Colonic mucosa (tissue), 4 donors: ENCODE results near the gene DHCR7. TPM values are rescaled to one million over a fixed set of nuclear protein-coding genes. Genes with fewer than 3 reads are reported as not detected.

Experiments used
- DNase-seq: peaks from one replicate; pipeline ENCODE4 v3.0.0-alpha.2; 2020
- H3K27ac ChIP-seq: fragments of 200-600 bp; one replicate; pipeline ENCODE4 v1.8.0; 2021
- H3K27me3 ChIP-seq: fragments of 200-600 bp; one replicate; pipeline ENCODE4 v1.8.0; 2021
- H3K36me3 ChIP-seq: fragments of 200-600 bp; one replicate; pipeline ENCODE4 v1.8.0; 2021
- H3K4me1 ChIP-seq: fragments of 200-600 bp; one replicate; pipeline ENCODE4 v1.8.0; 2021; ENCODE audit warnings: mild to moderate bottlenecking
- H3K4me3 ChIP-seq: fragments of 200-600 bp; one replicate; pipeline ENCODE4 v1.8.0; 2021
- H3K9ac ChIP-seq, 2 donors: one replicate each; pipeline ENCODE4 v1.7.0; 2013; ENCODE audit warnings: control low read depth in 2 of 2, low read depth in 2 of 2, low read length in 2 of 2
- H3K9me3 ChIP-seq: fragments of 200-600 bp; one replicate; pipeline ENCODE4 v1.8.0; 2021
- intact Hi-C: fragments of 100-400 bp; cut with DNase I; formaldehyde crosslinking; loops from one replicate; pipeline ENCODE4 v1.14.1; 2022
- total RNA-seq, 2 donors: library from RNA; stranded (reverse); fragmentation: NEBNext Ultra II Directional in 1 of 2; extraction: Animal tissue kit (Norgen Biotek cat#: 25700) in 1 of 2; gene quantifications; one replicate each; pipeline ENCODE4 v1.2.1, GENCODE V29; 2021
- TF ChIP-seq, protein P1 (sequence below): fragments of 200-600 bp; IDR thresholded peaks from one replicate; pipeline ENCODE4 v1.8.0; 2022; ENCODE audit warnings: antibody characterized with exemption, mild to moderate bottlenecking
- donor health status: healthy.
- donor health status: DM: no; HTN: no; CAD: no.
- donor health status: DM: no; HTN: no; CAD: no.

DHCR7 gene
- total RNA-seq, 2 donors from 2014 or later, result 75.3 to 163 TPM

DNA sequence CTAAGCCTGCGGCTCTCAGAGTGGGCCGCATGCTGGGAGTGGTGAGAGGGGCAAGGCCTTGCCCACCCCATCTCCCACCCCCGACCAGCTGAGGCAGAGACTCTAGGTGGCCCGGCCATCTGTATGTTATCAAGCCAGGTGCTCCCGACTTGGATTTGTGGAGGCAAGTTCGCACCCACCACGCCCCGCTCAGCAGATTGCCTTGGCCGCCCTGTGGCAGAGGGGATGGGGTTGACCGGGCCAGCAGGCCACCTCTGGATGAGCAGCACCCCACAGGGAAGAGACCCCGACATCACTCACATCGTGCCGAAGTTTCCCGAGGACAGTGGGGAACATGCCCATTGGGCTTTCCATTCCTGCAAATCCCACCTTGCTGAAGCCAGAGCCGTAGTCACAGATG, 40.8 kb downstream of the DHCR7 start:
- no peak overlapping the region for H3K4me3 ChIP-seq
- no peaks in the 10 kb centered on the region for H3K36me3 ChIP-seq
- no peak overlapping the region for H3K9ac ChIP-seq
- H3K4me1 ChIP-seq, result no peaks in the 10 kb centered on the region
- no peaks in the 10 kb centered on the region for H3K27me3 ChIP-seq
- TF ChIP-seq, protein P1, sequence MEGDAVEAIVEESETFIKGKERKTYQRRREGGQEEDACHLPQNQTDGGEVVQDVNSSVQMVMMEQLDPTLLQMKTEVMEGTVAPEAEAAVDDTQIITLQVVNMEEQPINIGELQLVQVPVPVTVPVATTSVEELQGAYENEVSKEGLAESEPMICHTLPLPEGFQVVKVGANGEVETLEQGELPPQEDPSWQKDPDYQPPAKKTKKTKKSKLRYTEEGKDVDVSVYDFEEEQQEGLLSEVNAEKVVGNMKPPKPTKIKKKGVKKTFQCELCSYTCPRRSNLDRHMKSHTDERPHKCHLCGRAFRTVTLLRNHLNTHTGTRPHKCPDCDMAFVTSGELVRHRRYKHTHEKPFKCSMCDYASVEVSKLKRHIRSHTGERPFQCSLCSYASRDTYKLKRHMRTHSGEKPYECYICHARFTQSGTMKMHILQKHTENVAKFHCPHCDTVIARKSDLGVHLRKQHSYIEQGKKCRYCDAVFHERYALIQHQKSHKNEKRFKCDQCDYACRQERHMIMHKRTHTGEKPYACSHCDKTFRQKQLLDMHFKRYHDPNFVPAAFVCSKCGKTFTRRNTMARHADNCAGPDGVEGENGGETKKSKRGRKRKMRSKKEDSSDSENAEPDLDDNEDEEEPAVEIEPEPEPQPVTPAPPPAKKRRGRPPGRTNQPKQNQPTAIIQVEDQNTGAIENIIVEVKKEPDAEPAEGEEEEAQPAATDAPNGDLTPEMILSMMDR, result no peak
- intact Hi-C loops, result no loop called here
- H3K27ac ChIP-seq, result no peak overlapping the region
- DNase-seq, result no peak
- H3K9me3 ChIP-seq, result no peaks in the 10 kb centered on the region

DNA sequence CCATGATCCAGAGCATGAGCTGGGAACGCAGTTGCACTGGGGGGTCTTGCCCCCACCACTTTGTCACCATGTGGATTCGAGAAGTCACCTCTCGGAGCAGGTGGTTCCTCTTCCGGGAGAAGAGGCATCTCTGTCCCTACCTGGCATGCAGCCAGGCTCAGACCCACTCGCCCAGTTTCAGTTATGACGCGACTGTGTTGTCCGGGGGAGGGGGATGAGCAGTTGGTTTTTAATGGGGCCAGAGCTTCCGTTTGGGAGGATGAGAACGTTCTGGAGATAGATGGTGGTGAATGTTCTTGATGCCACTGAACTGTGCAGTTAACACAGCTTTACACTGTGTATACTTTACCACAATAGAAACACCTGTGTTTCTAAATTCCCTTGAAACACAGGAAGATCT, 41.5 kb downstream of the DHCR7 start:
- no peaks in the 10 kb centered on the region for H3K36me3 ChIP-seq
- H3K4me1 ChIP-seq, result no peaks in the 10 kb centered on the region
- no peaks in the 10 kb centered on the region for H3K9me3 ChIP-seq
- no peak overlapping the region for H3K4me3 ChIP-seq
- no peak for DNase-seq
- intact Hi-C loops, result no loop called here
- TF ChIP-seq, protein P1, result no peak
- H3K27me3 ChIP-seq, result no peaks in the 10 kb centered on the region
- no peak overlapping the region for H3K9ac ChIP-seq
- H3K27ac ChIP-seq, result no peak overlapping the region

DNA sequence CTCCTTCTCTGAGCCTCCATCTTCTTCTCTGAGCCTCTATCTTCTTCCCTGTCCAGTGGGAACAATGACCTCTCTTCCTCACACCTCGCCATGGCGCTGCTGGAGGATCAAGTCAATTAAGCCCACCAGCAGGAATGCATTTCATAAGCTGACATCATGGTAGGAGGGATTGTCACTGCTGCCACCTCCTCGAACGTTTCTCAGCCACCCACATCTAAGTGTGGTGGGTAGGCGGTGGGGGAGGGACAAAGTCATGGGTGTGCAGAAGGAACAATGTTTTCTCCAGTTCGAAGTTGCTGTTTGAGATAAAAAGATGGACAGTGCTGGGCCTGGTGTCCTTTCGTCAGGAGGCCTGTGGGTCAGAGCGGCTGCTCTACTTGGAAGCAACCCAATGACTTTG, 44.0 kb downstream of the DHCR7 start:
- intact Hi-C loops, result no loop called here
- Histone ChIP-seq H3K9ac (no peak overlapping the region), H3K27me3 (no peaks in the 10 kb centered on the region), H3K4me3 (no peak overlapping the region), H3K4me1 (no peaks in the 10 kb centered on the region), H3K36me3 (no peaks in the 10 kb centered on the region), H3K9me3 (no peaks in the 10 kb centered on the region), H3K27ac (no peak overlapping the region)
- TF ChIP-seq, protein P1, result no peak
- DNase-seq, result no peak

DNA sequence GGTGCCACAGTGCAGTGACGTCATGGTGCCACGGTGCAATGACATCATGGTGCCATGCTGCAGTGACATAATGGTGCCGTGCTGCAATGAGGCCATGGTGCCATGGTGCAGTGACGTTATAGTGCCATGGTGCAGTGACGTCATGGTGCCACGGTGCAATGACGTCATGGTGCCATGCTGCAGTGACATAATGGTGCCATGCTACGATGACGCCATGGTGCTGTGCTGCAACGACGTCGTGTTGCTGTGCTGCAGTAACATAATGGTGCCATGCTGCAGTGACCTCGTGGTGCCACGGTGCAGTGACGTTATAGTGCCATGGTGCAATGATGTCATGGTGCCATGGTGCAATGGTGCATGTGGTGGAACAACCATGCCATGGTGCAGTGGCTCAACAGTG, 45.3 kb downstream of the DHCR7 start:
- no peak for DNase-seq
- no peaks in the 10 kb centered on the region for H3K4me1 ChIP-seq
- H3K9me3 ChIP-seq, result no peaks in the 10 kb centered on the region
- TF ChIP-seq, protein P1, result no peak
- H3K9ac ChIP-seq, result no peak overlapping the region
- no peak overlapping the region for H3K4me3 ChIP-seq
- H3K27ac ChIP-seq, result no peak overlapping the region
- H3K27me3 ChIP-seq, result no peaks in the 10 kb centered on the region
- no peaks in the 10 kb centered on the region for H3K36me3 ChIP-seq
- intact Hi-C loops, result no loop called here

DNA sequence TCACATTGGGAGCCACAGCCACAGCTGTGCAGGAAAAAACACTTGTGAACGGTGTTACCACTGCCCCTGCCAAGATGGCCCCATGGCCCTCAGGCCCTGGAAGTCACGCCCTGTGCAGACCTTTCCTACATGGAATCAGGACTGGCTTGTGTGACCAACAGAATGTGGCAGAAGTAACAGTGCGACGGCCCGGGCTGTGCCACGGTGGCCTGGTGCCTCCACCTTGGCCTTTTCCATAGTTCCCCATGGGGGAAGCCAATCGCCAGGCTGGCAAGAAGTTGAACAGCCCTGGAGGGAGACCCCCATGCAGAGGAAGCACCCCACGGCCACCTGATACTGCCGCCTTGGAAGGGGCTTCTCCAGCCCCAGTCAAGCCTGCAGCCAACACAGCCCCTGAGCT, 48.0 kb downstream of the DHCR7 start:
- TF ChIP-seq, protein P1, result no peak
- no peaks in the 10 kb centered on the region for H3K9me3 ChIP-seq
- H3K36me3 ChIP-seq, result no peaks in the 10 kb centered on the region
- H3K27me3 ChIP-seq, result no peaks in the 10 kb centered on the region
- intact Hi-C loops, result no loop called here
- no peak for DNase-seq
- no peaks in the 10 kb centered on the region for H3K4me1 ChIP-seq
- no peak overlapping the region for H3K9ac ChIP-seq
- H3K4me3 ChIP-seq, result no peak overlapping the region
- H3K27ac ChIP-seq, result no peak overlapping the region

DNA sequence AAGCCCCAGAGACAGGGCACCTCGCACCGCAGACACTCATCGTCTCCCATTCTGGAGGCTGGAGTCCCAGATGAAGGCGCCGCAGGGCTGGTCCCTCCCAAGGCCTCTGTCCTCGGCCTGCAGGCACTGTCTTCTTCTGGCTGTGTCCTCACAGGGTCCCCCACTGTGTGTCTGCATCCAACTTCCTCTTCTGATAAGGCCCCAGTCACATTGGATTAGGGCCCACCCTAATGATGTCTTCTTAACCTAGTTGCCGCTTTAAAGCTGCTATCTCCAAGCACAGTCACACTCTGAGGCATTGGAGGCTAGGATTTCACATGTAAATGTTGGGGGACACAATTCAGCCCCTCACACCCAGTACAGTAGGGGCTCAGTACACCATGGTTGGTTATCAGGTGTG, 48.9 kb downstream of the DHCR7 start:
- no peak for DNase-seq
- Histone ChIP-seq H3K27me3 (no peaks in the 10 kb centered on the region), H3K9ac (no peak overlapping the region), H3K4me3 (no peak overlapping the region), H3K27ac (no peak overlapping the region), H3K9me3 (no peaks in the 10 kb centered on the region), H3K4me1 (no peaks in the 10 kb centered on the region), H3K36me3 (no peaks in the 10 kb centered on the region)
- intact Hi-C loops, result no loop called here
- TF ChIP-seq, protein P1, result no peak
